ACC112 (cell line): ENCODE data around the gene NDUFB2.

Experiments
- H2AFZ ChIP-seq: fragments of 200-600 bp; sonication (generic); one replicate; pipeline ENCODE4 v1.6.0; 2017; ENCODE audit warnings: antibody characterized with exemption, low read length; ENCODE audit not compliant: unreplicated experiment
- H3K27ac ChIP-seq: fragments of 200-600 bp; sonication (generic); 2 replicates; pipeline ENCODE4 v1.5.1; 2014; ENCODE audit warnings: low read depth, mild to moderate bottlenecking, antibody characterized with exemption, low read length, moderate library complexity
- H3K27me3 ChIP-seq: fragments of 200-600 bp; sonication (generic); 2 replicates; pipeline ENCODE4 v1.6.1; 2014; ENCODE audit warnings: mild to moderate bottlenecking, antibody characterized with exemption, low read length, moderate library complexity, mixed read lengths; ENCODE audit not compliant: insufficient read depth
- H3K36me3 ChIP-seq: fragments of 200-600 bp; sonication (generic); 2 replicates; pipeline ENCODE4 v1.6.1; 2016; ENCODE audit warnings: mild to moderate bottlenecking, antibody characterized with exemption, low read length, moderate library complexity, mixed read lengths; ENCODE audit not compliant: insufficient read depth
- H3K4me1 ChIP-seq: fragments of 200-600 bp; sonication (generic); one replicate; pipeline ENCODE4 v1.6.1; 2016; ENCODE audit warnings: low read length, mixed read lengths; ENCODE audit not compliant: insufficient read depth, unreplicated experiment, control insufficient read depth
- H3K4me3 ChIP-seq: fragments of 200-600 bp; sonication (generic); 2 replicates; pipeline ENCODE4 v1.5.1; 2014; ENCODE audit warnings: mild to moderate bottlenecking, low read depth, low read length
- H3K79me2 ChIP-seq: fragments of 200-600 bp; sonication (generic); one replicate; pipeline ENCODE4 v1.6.0; 2016; ENCODE audit warnings: low read length; ENCODE audit not compliant: control insufficient read depth, unreplicated experiment, insufficient read depth

Gene NDUFB2

GRCh38 chr7:140696680-140697446 lies at the start of gene NDUFB2:
TSS of gene NDUFB2 (plus strand) at chr7:140696708. CDS start at chr7:140696745, 37 bp downstream.
- Histone ChIP-seq H3K27ac (peak within 1 kb of the TSS; percentile 54), H2AFZ (peak within 1 kb of the TSS; percentile 79), H3K4me1 (peaks cover 10% of the 10 kb centered on the region), H3K4me3 (peak within 1 kb of the TSS; percentile 85), H3K36me3 (no peaks in the 10 kb centered on the region), H3K27me3 (no peaks in the 10 kb centered on the region), H3K79me2 (peaks cover 41% of the 10 kb centered on the region)

- Histone ChIP-seq H3K27ac (no peak overlapping the region), H3K4me1 (peaks cover 6% of the 10 kb centered on the region), H3K4me3 (no peak overlapping the region), H3K27me3 (peaks cover 1% of the 10 kb centered on the region; the same call in 1 of the 2 replicates), H3K36me3 (no peaks in the 10 kb centered on the region), H3K79me2 (no peaks in the 10 kb centered on the region), H2AFZ (no peak overlapping the region)
Measured at GRCh38 chr7:140646931-140647647, 49.4 kb upstream of the NDUFB2 start.

GRCh38 chr7:140649556-140650205 lies 46.8 kb upstream of the NDUFB2 start:
- no peaks in the 10 kb centered on the region for H3K79me2 ChIP-seq
- no peak overlapping the region for H2AFZ ChIP-seq
- no peaks in the 10 kb centered on the region for H3K27me3 ChIP-seq
- H3K27ac ChIP-seq, result no peak overlapping the region
- H3K4me1 ChIP-seq, result peaks cover 6% of the 10 kb centered on the region
- no peaks in the 10 kb centered on the region for H3K36me3 ChIP-seq
- H3K4me3 ChIP-seq, result no peak overlapping the region

- no peaks in the 10 kb centered on the region for H3K79me2 ChIP-seq
- no peak overlapping the region for H2AFZ ChIP-seq
- H3K27me3 ChIP-seq, result no peaks in the 10 kb centered on the region
- H3K4me3 ChIP-seq, result no peak overlapping the region
- no peaks in the 10 kb centered on the region for H3K36me3 ChIP-seq
- H3K27ac ChIP-seq, result no peak overlapping the region
- peaks cover 6% of the 10 kb centered on the region for H3K4me1 ChIP-seq
Measured at GRCh38 chr7:140650367-140650766, 46.1 kb upstream of the NDUFB2 start.

GRCh38 chr7:140653319-140654108 lies 43.0 kb upstream of the NDUFB2 start:
- Histone ChIP-seq H2AFZ (no peak overlapping the region), H3K27ac (no peak overlapping the region), H3K79me2 (no peaks in the 10 kb centered on the region), H3K4me3 (no peak overlapping the region), H3K4me1 (peaks cover 7% of the 10 kb centered on the region), H3K27me3 (no peaks in the 10 kb centered on the region), H3K36me3 (no peaks in the 10 kb centered on the region)

GRCh38 chr7:140654109-140654387 lies 42.5 kb upstream of the NDUFB2 start:
- H3K27ac ChIP-seq, result no peak overlapping the region
- H3K36me3 ChIP-seq, result no peaks in the 10 kb centered on the region
- no peaks in the 10 kb centered on the region for H3K27me3 ChIP-seq
- peaks cover 11% of the 10 kb centered on the region for H3K4me1 ChIP-seq
- H3K4me3 ChIP-seq, result no peak overlapping the region
- no peaks in the 10 kb centered on the region for H3K79me2 ChIP-seq
- H2AFZ ChIP-seq, result no peak overlapping the region

- Histone ChIP-seq H3K27me3 (no peaks in the 10 kb centered on the region), H3K4me3 (no peak overlapping the region), H3K27ac (no peak overlapping the region), H3K36me3 (no peaks in the 10 kb centered on the region), H3K79me2 (no peaks in the 10 kb centered on the region), H2AFZ (no peak overlapping the region), H3K4me1 (peaks cover 8% of the 10 kb centered on the region)
Measured at GRCh38 chr7:140654661-140655060, 41.8 kb upstream of the NDUFB2 start.

GRCh38 chr7:140655511-140656408 lies 40.7 kb upstream of the NDUFB2 start:
- peaks cover 5% of the 10 kb centered on the region for H3K4me1 ChIP-seq
- peak overlapping the region; percentile 71 for H3K4me3 ChIP-seq
- peaks cover 4% of the 10 kb centered on the region; the same call in 1 of the 2 replicates for H3K27me3 ChIP-seq
- no peaks in the 10 kb centered on the region for H3K79me2 ChIP-seq
- no peak overlapping the region for H2AFZ ChIP-seq
- no peak overlapping the region for H3K27ac ChIP-seq
- H3K36me3 ChIP-seq, result no peaks in the 10 kb centered on the region

- H2AFZ ChIP-seq, result peak overlapping the region; percentile 85
- no peaks in the 10 kb centered on the region for H3K79me2 ChIP-seq
- peaks cover 5% of the 10 kb centered on the region for H3K4me1 ChIP-seq
- peaks cover 4% of the 10 kb centered on the region; the same call in 1 of the 2 replicates for H3K27me3 ChIP-seq
- no peak overlapping the region for H3K27ac ChIP-seq
- peak overlapping the region; percentile 71 for H3K4me3 ChIP-seq
- no peaks in the 10 kb centered on the region for H3K36me3 ChIP-seq
Measured at GRCh38 chr7:140656548-140657515, 39.7 kb upstream of the NDUFB2 start.
